ENCODE measurements around the gene TBX1. TPM values are rescaled to one million over a fixed set of nuclear protein-coding genes. Genes with fewer than 3 reads are reported as not detected.

TBX1 gene
- total RNA-seq, 1 experiment from 2014 or later, result 0.74 TPM

DNA sequence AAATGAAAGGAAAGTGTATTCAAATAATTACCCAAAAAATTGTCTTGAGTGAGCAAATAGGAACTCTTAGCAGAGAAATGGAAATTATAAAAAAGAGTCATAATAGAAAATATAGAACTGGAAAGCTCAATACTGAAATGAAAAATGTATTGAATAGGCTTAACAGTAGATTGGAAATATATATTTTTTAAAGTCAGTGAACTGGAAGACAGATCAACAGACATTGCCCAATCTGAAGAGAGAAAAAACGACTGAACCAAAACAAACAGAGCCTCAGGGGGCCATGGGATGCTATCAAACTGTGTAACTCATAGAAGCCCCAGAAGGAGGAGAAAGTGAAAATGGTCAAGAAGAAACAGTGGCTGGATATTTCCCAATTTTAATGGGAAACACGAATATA is 32.6 kb downstream of the TBX1 start:
- no TSS peak for BruUV-seq (replicated peaks)
- POLR2A ChIA-PET (ENCODE audit: unreplicated experiment), result no interaction called here
- DNase-seq, result no peak
- CTCF ChIA-PET, result interaction anchor here (0.7 kb wide), 1 partner anchor 8 kb away, joined by 5 read pairs; no protein-coding TSS in a partner anchor
- H3K9me3 ChIP-seq (ENCODE audit: insufficient read depth, low read depth), result no peaks in the 10 kb centered on the region
- H3K4me1 ChIP-seq (replicated peaks; ENCODE audit: insufficient read depth), result no peaks in the 10 kb centered on the region
- no peaks in the 10 kb centered on the region for H3F3A ChIP-seq (ENCODE audit: insufficient read depth, low read depth)
- no peaks in the 10 kb centered on the region for H4K20me1 ChIP-seq (ENCODE audit: insufficient read depth)
- TF ChIP-seq EZH2 (IDR thresholded peaks at IDR 0.05; ENCODE audit: low read depth), result no peak
- H2AFZ ChIP-seq, result no peak overlapping the region
- no peaks in the 10 kb centered on the region for H3K9me2 ChIP-seq (ENCODE audit: insufficient read depth)
- no peaks in the 10 kb centered on the region for H3K36me3 ChIP-seq (ENCODE audit: low read depth)
- H3K27ac ChIP-seq, result no peak overlapping the region
- H3K79me2 ChIP-seq (ENCODE audit: low read depth), result no peaks in the 10 kb centered on the region
- no peaks in the 10 kb centered on the region for H3K27me3 ChIP-seq (ENCODE audit: insufficient read depth, low read depth)
- H3K4me3 ChIP-seq, result no peak overlapping the region
- intact Hi-C loops (cut with micrococcal nuclease; ENCODE audit: unreplicated experiment), result no loop called here
- no peak overlapping the region for H3K4me2 ChIP-seq

DNA sequence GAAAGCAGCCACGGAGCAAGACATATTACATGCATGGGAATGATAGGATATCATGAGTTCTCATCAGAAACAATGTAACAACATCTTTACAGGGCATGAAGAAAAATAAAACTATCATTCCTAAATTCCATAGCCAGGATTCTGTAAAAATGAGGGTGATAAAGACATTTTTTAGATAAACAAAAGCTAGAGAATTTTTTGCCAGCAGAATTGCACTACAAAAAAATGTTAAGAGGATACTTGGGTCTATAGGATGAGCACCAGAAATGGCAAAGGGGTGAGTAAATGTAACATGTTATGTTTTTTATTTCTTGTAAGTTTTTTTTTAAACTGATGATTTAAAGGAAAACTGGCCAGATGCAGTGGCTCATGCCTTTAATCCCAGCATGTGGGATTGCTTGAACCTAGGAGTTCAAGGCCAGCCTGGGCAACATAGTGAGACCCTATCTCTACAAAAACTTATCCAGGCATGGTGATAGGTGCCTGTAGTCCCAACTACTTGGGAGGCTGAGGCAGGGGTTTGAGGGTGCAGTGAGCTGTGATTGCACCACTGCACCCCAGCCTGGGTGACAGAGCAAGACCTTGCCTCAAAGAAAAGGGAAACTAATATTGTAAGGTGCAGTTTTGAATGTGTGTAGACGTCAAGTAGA is 33.2 kb downstream of the TBX1 start:
- no peak overlapping the region for H3K27ac ChIP-seq
- no peaks in the 10 kb centered on the region for H3K4me1 ChIP-seq (replicated peaks; ENCODE audit: insufficient read depth)
- H4K20me1 ChIP-seq (ENCODE audit: insufficient read depth), result no peaks in the 10 kb centered on the region
- H3K36me3 ChIP-seq (ENCODE audit: low read depth), result no peaks in the 10 kb centered on the region
- H3K4me2 ChIP-seq, result no peak overlapping the region
- H3K79me2 ChIP-seq (ENCODE audit: low read depth), result no peaks in the 10 kb centered on the region
- H3K27me3 ChIP-seq (ENCODE audit: insufficient read depth, low read depth), result no peaks in the 10 kb centered on the region
- H2AFZ ChIP-seq, result no peak overlapping the region
- DNase-seq, result no peak
- intact Hi-C loops (cut with micrococcal nuclease; ENCODE audit: unreplicated experiment), result no loop called here
- TF ChIP-seq EZH2 (IDR thresholded peaks at IDR 0.05; ENCODE audit: low read depth) (no peak), CTCF (conservative IDR thresholded peaks at IDR 0.05) (no peak)
- H3K9me3 ChIP-seq (ENCODE audit: insufficient read depth, low read depth), result no peaks in the 10 kb centered on the region
- H3F3A ChIP-seq (ENCODE audit: insufficient read depth, low read depth), result no peaks in the 10 kb centered on the region
- no peaks in the 10 kb centered on the region for H3K9me2 ChIP-seq (ENCODE audit: insufficient read depth)
- CTCF ChIA-PET, result no interaction called here
- no TSS peak for BruUV-seq (replicated peaks)
- POLR2A ChIA-PET (ENCODE audit: unreplicated experiment), result no interaction called here
- no peak overlapping the region for H3K4me3 ChIP-seq

- intact Hi-C loops (cut with micrococcal nuclease; ENCODE audit: unreplicated experiment), result no loop called here
- H3K9me2 ChIP-seq (ENCODE audit: insufficient read depth), result no peaks in the 10 kb centered on the region
- no peaks in the 10 kb centered on the region for H3K79me2 ChIP-seq (ENCODE audit: low read depth)
- H3K4me1 ChIP-seq (replicated peaks; ENCODE audit: insufficient read depth), result no peaks in the 10 kb centered on the region
- no peaks in the 10 kb centered on the region for H4K20me1 ChIP-seq (ENCODE audit: insufficient read depth)
- no peak for TF ChIP-seq EZH2 (IDR thresholded peaks at IDR 0.05; ENCODE audit: low read depth)
- no peak for TF ChIP-seq CTCF (conservative IDR thresholded peaks at IDR 0.05)
- no peak overlapping the region for H3K4me2 ChIP-seq
- DNase-seq, result no peak
- H3K27me3 ChIP-seq (ENCODE audit: insufficient read depth, low read depth), result no peaks in the 10 kb centered on the region
- H3K4me3 ChIP-seq, result no peak overlapping the region
- ChIA-PET POLR2A (ENCODE audit: unreplicated experiment) (no interaction called here), CTCF (no interaction called here)
- no peak overlapping the region for H2AFZ ChIP-seq
- H3K9me3 ChIP-seq (ENCODE audit: insufficient read depth, low read depth), result no peaks in the 10 kb centered on the region
- H3K27ac ChIP-seq, result no peak overlapping the region
- no TSS peak for BruUV-seq (replicated peaks)
- H3F3A ChIP-seq (ENCODE audit: insufficient read depth, low read depth), result no peaks in the 10 kb centered on the region
- H3K36me3 ChIP-seq (ENCODE audit: low read depth), result no peaks in the 10 kb centered on the region
Measured at GRCh38 chr22:19795617-19796008, 35.0 kb downstream of the TBX1 start.

GRCh38 chr22:19796160-19796559 is 35.6 kb downstream of the TBX1 start:
- no peak for DNase-seq
- no peaks in the 10 kb centered on the region for H4K20me1 ChIP-seq (ENCODE audit: insufficient read depth)
- CTCF ChIA-PET, result no interaction called here
- TF ChIP-seq CTCF (conservative IDR thresholded peaks at IDR 0.05) (no peak), EZH2 (IDR thresholded peaks at IDR 0.05; ENCODE audit: low read depth) (no peak)
- H3K4me3 ChIP-seq, result no peak overlapping the region
- H3K36me3 ChIP-seq (ENCODE audit: low read depth), result no peaks in the 10 kb centered on the region
- BruUV-seq (replicated peaks), result no TSS peak
- H3K9me2 ChIP-seq (ENCODE audit: insufficient read depth), result no peaks in the 10 kb centered on the region
- H3F3A ChIP-seq (ENCODE audit: insufficient read depth, low read depth), result no peaks in the 10 kb centered on the region
- no peaks in the 10 kb centered on the region for H3K9me3 ChIP-seq (ENCODE audit: insufficient read depth, low read depth)
- H2AFZ ChIP-seq, result no peak overlapping the region
- H3K4me2 ChIP-seq, result no peak overlapping the region
- no peak overlapping the region for H3K27ac ChIP-seq
- no peaks in the 10 kb centered on the region for H3K27me3 ChIP-seq (ENCODE audit: insufficient read depth, low read depth)
- no peaks in the 10 kb centered on the region for H3K4me1 ChIP-seq (replicated peaks; ENCODE audit: insufficient read depth)
- H3K79me2 ChIP-seq (ENCODE audit: low read depth), result no peaks in the 10 kb centered on the region
- intact Hi-C loops (cut with micrococcal nuclease; ENCODE audit: unreplicated experiment), result no loop called here
- POLR2A ChIA-PET (ENCODE audit: unreplicated experiment), result no interaction called here
